OCI-LY7 (cell line): Measurements from ENCODE around the gene NDUFB10. TPM values are rescaled to one million over a fixed set of nuclear protein-coding genes. Genes with fewer than 3 reads are reported as not detected.

ENCODE experiments used
- BruUV-seq: library from RNA; stranded (reverse); fragments of 400-500 nt; replicated peaks from 2 replicates; lab custom pipeline; 2021; lab: Mats Ljungman, UMichigan
- CTCF ChIA-PET: fragments of 300-600 bp; sonication (Branson Sonifier 250); formaldehyde crosslinking; loops from one replicate; lab custom pipeline; 2022; ENCODE audit warnings: antibody characterized with exemption; ENCODE audit not compliant: unreplicated experiment; lab: Charles Lee
- POLR2A ChIA-PET: fragments of 300-600 bp; sonication (Branson Sonifier 250); formaldehyde crosslinking; loops from one replicate; lab custom pipeline; 2022; ENCODE audit warnings: antibody characterized with exemption; lab: Charles Lee
- DNase-seq: peaks from one replicate; pipeline ENCODE4 v3.0.0-alpha.2; 2015; ENCODE audit warnings: low spot score
- H2AFZ ChIP-seq: fragments of 200-600 bp; sonication (generic), shearing (Covaris generic); 2 replicates; pipeline ENCODE4 v1.6.1; 2014; ENCODE audit warnings: mild to moderate bottlenecking, antibody characterized with exemption, low read length, moderate library complexity
- H3K27ac ChIP-seq: fragments of 200-600 bp; sonication (generic); 2 replicates; pipeline ENCODE4 v1.5.1; 2014; ENCODE audit warnings: mixed run types, low read depth, mild to moderate bottlenecking, moderate library complexity, low read length, inconsistent platforms; ENCODE audit not compliant: poor library complexity, severe bottlenecking
- H3K36me3 ChIP-seq: fragments of 200-600 bp; sonication (generic); 2 replicates; pipeline ENCODE4 v1.6.1; 2014; ENCODE audit warnings: mild to moderate bottlenecking, antibody characterized with exemption, low read length, moderate library complexity, mixed read lengths; ENCODE audit not compliant: insufficient read depth
- H3K4me1 ChIP-seq: fragments of 200-600 bp; sonication (generic); 2 replicates; pipeline ENCODE4 v1.5.1; 2014; ENCODE audit warnings: mild to moderate bottlenecking, low read length; ENCODE audit not compliant: insufficient read depth, poor library complexity, severe bottlenecking
- H3K4me2 ChIP-seq: fragments of 200-600 bp; sonication (generic); 2 replicates; pipeline ENCODE4 v1.6.1; 2014; ENCODE audit warnings: mild to moderate bottlenecking, low read length
- H3K4me3 ChIP-seq: fragments of 200-600 bp; sonication (generic); 2 replicates; pipeline ENCODE4 v1.5.1; 2014; ENCODE audit warnings: mild to moderate bottlenecking, low read depth, low read length; ENCODE audit not compliant: poor library complexity, severe bottlenecking
- H3K79me2 ChIP-seq: fragments of 200-600 bp; sonication (generic); 2 replicates; pipeline ENCODE4 v1.6.1; 2016; ENCODE audit warnings: low read depth, mild to moderate bottlenecking, low read length, moderate library complexity, mixed read lengths; ENCODE audit not compliant: insufficient read depth
- H3K9me2 ChIP-seq: fragments of 200-600 bp; sonication (generic); 2 replicates; pipeline ENCODE4 v1.6.1; 2016; ENCODE audit warnings: mild to moderate bottlenecking, low read length, mixed read lengths; ENCODE audit not compliant: insufficient read depth
- H3K9me3 ChIP-seq: fragments of 200-600 bp; sonication (generic); 2 replicates; pipeline ENCODE4 v1.6.1; 2014; ENCODE audit warnings: mild to moderate bottlenecking, mixed run types, low read length, mixed read lengths
- H4K20me1 ChIP-seq: fragments of 200-600 bp; sonication (generic); 2 replicates; pipeline ENCODE4 v1.6.1; 2014; ENCODE audit warnings: mild to moderate bottlenecking, antibody characterized with exemption, low read length, moderate library complexity, mixed read lengths; ENCODE audit not compliant: insufficient read depth
- EZH2phosphoT487 ChIP-seq: fragments of 200-600 bp; sonication (generic); IDR thresholded peaks from 2 replicates; pipeline ENCODE4 v1.6.1; 2018; ENCODE audit warnings: low read depth, borderline replicate concordance, mild to moderate bottlenecking, mixed run types, antibody characterized with exemption, low read length, moderate library complexity, mixed read lengths
- intact Hi-C: fragments of 100-400 bp; cut with micrococcal nuclease; formaldehyde crosslinking; loops from one replicate; pipeline ENCODE4 v1.10.0; 2022; ENCODE audit not compliant: unreplicated experiment
- total RNA-seq, 2 experiments: library from RNA; depleted of rRNA in 1 of 2; stranded (reverse); fragments of >200 nt in 1 of 2; shearing (Covaris generic) in 1 of 2; gene quantifications; 2 replicates each; pipeline ENCODE4 v1.2.3, GENCODE V29; 2014 to 2022
- TF ChIP-seq, protein P1 (sequence below): fragments of 200-600 bp; sonication (generic); conservative IDR thresholded peaks from 2 replicates; pipeline ENCODE4 v1.5.1; 2014; ENCODE audit warnings: mild to moderate bottlenecking, antibody characterized with exemption, low read length, moderate library complexity, mixed read lengths

The NDUFB10 gene
- total RNA-seq, 2 experiments from 2014 or later: 201 to 240 TPM

DNA sequence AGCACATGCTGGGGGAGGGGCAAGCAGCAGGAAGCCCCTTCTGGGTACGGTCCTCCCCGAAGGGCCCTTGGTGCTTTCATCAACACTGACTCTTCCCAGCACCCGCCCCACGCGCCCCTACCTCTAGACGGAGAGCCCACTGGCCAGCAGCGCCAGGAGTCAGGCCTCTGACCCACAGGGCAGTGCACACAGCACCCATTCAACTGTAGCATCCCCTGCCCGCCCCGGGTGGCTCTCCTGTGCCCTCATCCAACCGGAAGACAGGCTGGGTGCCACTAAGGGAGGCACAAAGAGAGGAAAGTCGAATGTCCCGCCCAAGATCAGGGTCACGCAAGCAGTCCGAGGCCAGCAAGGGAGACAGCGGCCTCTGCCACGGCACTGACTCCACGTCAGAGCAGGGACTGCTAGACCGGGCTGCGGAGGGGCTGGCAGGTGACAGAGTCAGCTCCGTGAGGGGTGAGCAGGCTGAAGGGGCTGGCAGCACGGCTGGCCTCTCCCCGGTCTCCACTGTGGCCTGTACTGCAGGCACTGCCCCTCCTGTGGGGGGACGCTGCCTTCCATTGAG is 26.2 kb upstream of the NDUFB10 start:
- Histone ChIP-seq H3K36me3 (no peaks in the 10 kb centered on the region), H2AFZ (no peak overlapping the region), H3K79me2 (no peaks in the 10 kb centered on the region), H3K4me1 (peaks cover 6% of the 10 kb centered on the region), H3K4me3 (no peak overlapping the region), H3K9me3 (no peaks in the 10 kb centered on the region), H4K20me1 (no peaks in the 10 kb centered on the region), H3K27ac (no peak overlapping the region), H3K4me2 (no peak overlapping the region), H3K9me2 (no peaks in the 10 kb centered on the region)
- POLR2A ChIA-PET: no interaction called here
- CTCF ChIA-PET: no interaction called here
- BruUV-seq: no TSS peak
- DNase-seq: no peak
- TF ChIP-seq, protein P1, sequence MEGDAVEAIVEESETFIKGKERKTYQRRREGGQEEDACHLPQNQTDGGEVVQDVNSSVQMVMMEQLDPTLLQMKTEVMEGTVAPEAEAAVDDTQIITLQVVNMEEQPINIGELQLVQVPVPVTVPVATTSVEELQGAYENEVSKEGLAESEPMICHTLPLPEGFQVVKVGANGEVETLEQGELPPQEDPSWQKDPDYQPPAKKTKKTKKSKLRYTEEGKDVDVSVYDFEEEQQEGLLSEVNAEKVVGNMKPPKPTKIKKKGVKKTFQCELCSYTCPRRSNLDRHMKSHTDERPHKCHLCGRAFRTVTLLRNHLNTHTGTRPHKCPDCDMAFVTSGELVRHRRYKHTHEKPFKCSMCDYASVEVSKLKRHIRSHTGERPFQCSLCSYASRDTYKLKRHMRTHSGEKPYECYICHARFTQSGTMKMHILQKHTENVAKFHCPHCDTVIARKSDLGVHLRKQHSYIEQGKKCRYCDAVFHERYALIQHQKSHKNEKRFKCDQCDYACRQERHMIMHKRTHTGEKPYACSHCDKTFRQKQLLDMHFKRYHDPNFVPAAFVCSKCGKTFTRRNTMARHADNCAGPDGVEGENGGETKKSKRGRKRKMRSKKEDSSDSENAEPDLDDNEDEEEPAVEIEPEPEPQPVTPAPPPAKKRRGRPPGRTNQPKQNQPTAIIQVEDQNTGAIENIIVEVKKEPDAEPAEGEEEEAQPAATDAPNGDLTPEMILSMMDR: no peak
- no peak for TF ChIP-seq EZH2phosphoT487
- intact Hi-C loops: no loop called here

DNA sequence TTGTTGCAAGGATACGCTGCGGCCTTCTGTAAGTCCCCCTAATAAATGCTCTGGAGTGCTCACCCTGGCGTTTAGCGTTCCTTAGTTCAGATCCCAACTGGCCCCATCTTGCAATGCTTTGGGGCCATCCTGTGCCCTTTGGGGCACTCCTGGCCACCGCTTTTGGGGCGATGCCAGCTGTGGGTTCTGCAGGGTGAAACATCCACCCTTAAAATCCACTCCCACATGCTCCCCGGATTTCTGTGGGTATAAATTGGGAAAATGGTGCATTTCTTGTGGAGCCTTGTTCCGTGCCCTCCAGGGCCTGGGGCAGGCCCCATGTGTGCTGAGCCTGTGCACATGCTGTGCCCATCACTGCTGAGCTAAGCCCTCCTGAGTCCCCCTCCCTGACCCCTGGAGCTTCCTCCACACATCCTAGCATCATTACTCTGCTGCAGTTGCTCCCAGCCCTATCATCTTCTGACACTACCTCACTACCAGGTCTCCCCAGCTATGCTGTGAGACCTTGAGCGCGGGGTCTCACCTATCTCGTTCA is 22.3 kb upstream of the NDUFB10 start:
- no peaks in the 10 kb centered on the region for H3K36me3 ChIP-seq
- H4K20me1 ChIP-seq: no peaks in the 10 kb centered on the region
- H3K79me2 ChIP-seq: no peaks in the 10 kb centered on the region
- H3K4me1 ChIP-seq: peaks cover 6% of the 10 kb centered on the region
- H3K9me3 ChIP-seq: no peaks in the 10 kb centered on the region
- BruUV-seq: no TSS peak
- ChIA-PET CTCF (no interaction called here), POLR2A (no interaction called here)
- TF ChIP-seq, protein P1: no peak
- no peak for TF ChIP-seq EZH2phosphoT487
- H3K27ac ChIP-seq: no peak overlapping the region
- no peak overlapping the region for H3K4me2 ChIP-seq
- intact Hi-C loops: no loop called here
- no peak for DNase-seq
- no peak overlapping the region for H3K4me3 ChIP-seq
- H3K9me2 ChIP-seq: no peaks in the 10 kb centered on the region
- H2AFZ ChIP-seq: no peak overlapping the region

DNA sequence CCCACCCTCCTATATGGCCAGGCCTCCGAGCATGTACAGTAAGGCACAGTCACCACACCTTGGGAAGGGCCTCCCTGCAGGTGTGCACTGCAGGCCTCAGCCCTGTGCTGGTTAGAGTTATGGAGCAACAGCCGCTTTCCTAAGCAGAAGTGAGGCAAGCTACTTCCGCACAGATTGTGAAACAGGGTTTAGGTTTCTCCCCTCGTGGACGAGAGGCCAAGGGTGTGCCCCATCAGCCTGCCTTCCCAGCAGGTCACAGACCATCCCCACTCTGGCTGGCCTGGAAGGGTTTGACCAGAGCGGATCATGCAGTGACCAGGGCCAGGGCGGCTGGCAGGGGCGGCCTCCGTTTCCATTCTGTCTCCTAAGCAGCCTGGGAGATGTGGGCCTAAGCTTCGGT is 21.0 kb upstream of the NDUFB10 start:
- intact Hi-C loops: no loop called here
- Histone ChIP-seq H3K4me1 (peaks cover 13% of the 10 kb centered on the region), H3K36me3 (no peaks in the 10 kb centered on the region), H3K9me2 (no peaks in the 10 kb centered on the region), H4K20me1 (no peaks in the 10 kb centered on the region), H3K4me3 (no peak overlapping the region), H3K4me2 (no peak overlapping the region), H2AFZ (no peak overlapping the region), H3K9me3 (no peaks in the 10 kb centered on the region), H3K79me2 (no peaks in the 10 kb centered on the region), H3K27ac (no peak overlapping the region)
- CTCF ChIA-PET: no interaction called here
- no peak for DNase-seq
- TSS peak; percentile 62 for BruUV-seq
- POLR2A ChIA-PET: interaction anchor here (0.5 kb wide), 2 partner anchors 10 to 18 kb away, joined by 3 read pairs; no protein-coding TSS in a partner anchor
- TF ChIP-seq, protein P1: no peak
- no peak for TF ChIP-seq EZH2phosphoT487
